ENCODE results near the gene CELSR1.

DNA sequence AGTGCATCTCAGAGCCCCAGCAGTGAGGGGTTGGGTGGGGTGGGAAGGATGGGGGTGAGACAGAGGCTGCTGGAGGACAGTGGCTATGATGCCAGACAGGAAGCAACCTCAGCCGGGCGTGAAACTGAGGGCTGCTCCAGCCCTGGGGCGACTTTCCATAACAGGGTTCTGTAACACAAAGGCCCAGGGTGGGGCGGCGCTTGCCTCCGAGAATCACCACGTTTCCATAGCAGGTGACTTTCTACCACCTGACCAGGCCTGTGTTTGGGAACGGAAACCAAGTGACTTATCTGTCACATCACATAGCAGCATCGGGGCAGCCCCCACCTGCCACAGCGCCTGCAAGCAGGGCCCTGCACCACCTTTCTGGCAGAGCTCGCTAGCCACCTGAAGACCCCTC lies 116.2 kb downstream of the CELSR1 start:
- no peak for TF ChIP-seq ZFP3 (CRISPR knock-in tag; IDR thresholded peaks at IDR 0.05)
- TF ChIP-seq, protein P1, sequence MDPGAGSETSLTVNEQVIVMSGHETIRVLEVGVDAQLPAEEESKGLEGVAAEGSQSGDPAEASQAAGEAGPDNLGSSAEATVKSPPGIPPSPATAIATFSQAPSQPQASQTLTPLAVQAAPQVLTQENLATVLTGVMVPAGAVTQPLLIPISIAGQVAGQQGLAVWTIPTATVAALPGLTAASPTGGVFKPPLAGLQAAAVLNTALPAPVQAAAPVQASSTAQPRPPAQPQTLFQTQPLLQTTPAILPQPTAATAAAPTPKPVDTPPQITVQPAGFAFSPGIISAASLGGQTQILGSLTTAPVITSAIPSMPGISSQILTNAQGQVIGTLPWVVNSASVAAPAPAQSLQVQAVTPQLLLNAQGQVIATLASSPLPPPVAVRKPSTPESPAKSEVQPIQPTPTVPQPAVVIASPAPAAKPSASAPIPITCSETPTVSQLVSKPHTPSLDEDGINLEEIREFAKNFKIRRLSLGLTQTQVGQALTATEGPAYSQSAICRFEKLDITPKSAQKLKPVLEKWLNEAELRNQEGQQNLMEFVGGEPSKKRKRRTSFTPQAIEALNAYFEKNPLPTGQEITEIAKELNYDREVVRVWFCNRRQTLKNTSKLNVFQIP (CRISPR knock-in tag; IDR thresholded peaks at IDR 0.05; ENCODE audit: borderline replicate concordance, low read depth), result no peak
